Activated CD8-positive, alpha-beta T cell treated with anti-CD3 and anti-CD28 coated beads for 36 hours (primary cell): Measurements from ENCODE around the gene CD109. TPM values are rescaled to one million over a fixed set of nuclear protein-coding genes. Genes with fewer than 3 reads are reported as not detected.

Experiments used
- ATAC-seq: fragments of 200-7000 bp; cut with Tn5 transposase; one replicate; pipeline ENCODE4 v1.10.0; 2021; ENCODE audit warnings: mild to moderate bottlenecking, moderate library complexity
- CTCF ChIA-PET: fragments of 350-600 bp; sonication (Branson Sonifier 250); formaldehyde crosslinking; loops from one replicate; lab custom pipeline; 2021; ENCODE audit warnings: antibody characterized with exemption; lab: Charles Lee
- POLR2A ChIA-PET: fragments of 350-600 bp; sonication (Branson Sonifier 250); formaldehyde crosslinking; loops from one replicate; lab custom pipeline; 2021; ENCODE audit warnings: antibody characterized with exemption; lab: Charles Lee
- DNase-seq: peaks from one replicate; pipeline ENCODE4 v3.0.0-alpha.2; 2020
- H3K27ac Mint-ChIP-seq: one replicate; pipeline ENCODE4 v1.8.0; 2021; ENCODE audit warnings: mild to moderate bottlenecking, mixed read lengths
- H3K27me3 Mint-ChIP-seq: one replicate; pipeline ENCODE4 v1.8.0; 2021; ENCODE audit warnings: mixed read lengths
- H3K36me3 Mint-ChIP-seq: one replicate; pipeline ENCODE4 v1.8.0; 2021; ENCODE audit warnings: low read depth, mixed read lengths
- H3K4me1 Mint-ChIP-seq: one replicate; pipeline ENCODE4 v1.8.0; 2021; ENCODE audit warnings: low read depth, mixed read lengths
- H3K4me3 Mint-ChIP-seq: one replicate; pipeline ENCODE4 v1.8.0; 2021; ENCODE audit warnings: mild to moderate bottlenecking, moderate library complexity, mixed read lengths
- H3K9me3 Mint-ChIP-seq: one replicate; pipeline ENCODE4 v1.8.0; 2021; ENCODE audit warnings: mixed read lengths
- intact Hi-C: fragments of 100-400 bp; cut with micrococcal nuclease; formaldehyde crosslinking; loops from one replicate; pipeline ENCODE4 v1.10.0; 2022
- total RNA-seq, 2 experiments: library from RNA; stranded (reverse); gene quantifications; one replicate each; pipeline ENCODE4 v1.2.3, GENCODE V29; 2021
- TF ChIP-seq, protein P1 (sequence below): fragments of 200-600 bp; IDR thresholded peaks from one replicate; pipeline ENCODE4 v1.8.0; 2022; ENCODE audit warnings: antibody characterized with exemption, mild to moderate bottlenecking

CD109 gene
- total RNA-seq, 2 experiments from 2014 or later: 9.5 to 10.6 TPM

DNA sequence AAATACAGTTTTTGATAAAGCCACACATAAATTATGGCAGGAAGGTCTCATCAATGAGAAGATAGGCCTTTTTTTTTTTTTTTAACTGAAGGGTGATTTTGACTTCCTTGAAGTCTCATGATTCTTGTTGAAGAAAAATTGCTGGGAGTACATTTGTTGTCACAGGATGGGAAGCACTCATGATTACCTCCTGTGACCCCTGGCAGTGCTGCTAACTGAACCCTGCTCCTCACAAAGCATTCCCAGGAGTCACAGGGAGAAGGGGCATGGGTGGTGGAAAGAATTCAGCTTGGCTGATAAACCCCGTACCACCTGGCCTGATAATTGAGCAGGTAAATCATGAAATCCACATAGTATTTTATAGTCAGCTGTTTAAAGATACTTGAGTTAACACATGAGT is 86.9 kb downstream of the CD109 start:
- intact Hi-C loops: no loop called here

DNA sequence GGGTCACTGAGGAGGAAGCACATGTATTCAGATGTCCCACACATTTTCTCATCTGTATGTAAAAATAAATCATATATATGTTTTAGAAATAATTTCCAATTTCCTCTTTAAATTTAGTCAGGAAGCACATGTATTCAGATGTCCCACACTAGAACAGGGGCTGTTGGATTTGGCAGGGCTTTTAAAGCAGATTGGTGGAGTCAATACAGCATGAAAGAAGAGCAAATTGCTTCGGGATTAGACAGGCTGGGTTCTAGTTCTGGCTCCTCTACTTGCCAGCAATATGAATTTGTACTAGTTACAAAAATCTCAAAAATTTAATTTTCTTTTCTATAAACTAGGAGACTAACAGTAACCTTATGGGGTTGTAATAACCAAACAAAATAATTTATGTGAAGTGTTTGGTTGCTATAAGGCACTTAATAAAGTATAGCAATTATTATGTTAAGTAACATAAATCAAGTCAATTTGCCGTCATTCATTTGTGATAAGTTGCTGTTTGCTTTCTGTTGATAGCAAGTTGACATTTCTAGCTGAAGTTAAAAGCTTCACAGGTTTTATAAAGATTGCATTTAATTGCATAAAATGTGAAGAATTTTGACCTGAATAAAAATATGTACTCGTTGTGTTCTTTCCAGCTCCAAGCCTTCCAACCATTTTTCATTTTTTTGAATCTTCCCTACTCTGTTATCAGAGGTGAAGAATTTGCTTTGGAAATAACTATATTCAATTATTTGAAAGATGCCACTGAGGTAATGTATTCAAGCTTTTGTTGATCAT is 88.9 kb downstream of the CD109 start:
- CTCF ChIA-PET: no interaction called here
- Mint-ChIP-seq H3K9me3 (no peaks in the 10 kb centered on the region), H3K4me3 (no peak overlapping the region), H3K27ac (no peak overlapping the region), H3K4me1 (peaks cover 5% of the 10 kb centered on the region), H3K27me3 (peaks cover 1% of the 10 kb centered on the region), H3K36me3 (peaks cover 1% of the 10 kb centered on the region)
- TF ChIP-seq, protein P1, sequence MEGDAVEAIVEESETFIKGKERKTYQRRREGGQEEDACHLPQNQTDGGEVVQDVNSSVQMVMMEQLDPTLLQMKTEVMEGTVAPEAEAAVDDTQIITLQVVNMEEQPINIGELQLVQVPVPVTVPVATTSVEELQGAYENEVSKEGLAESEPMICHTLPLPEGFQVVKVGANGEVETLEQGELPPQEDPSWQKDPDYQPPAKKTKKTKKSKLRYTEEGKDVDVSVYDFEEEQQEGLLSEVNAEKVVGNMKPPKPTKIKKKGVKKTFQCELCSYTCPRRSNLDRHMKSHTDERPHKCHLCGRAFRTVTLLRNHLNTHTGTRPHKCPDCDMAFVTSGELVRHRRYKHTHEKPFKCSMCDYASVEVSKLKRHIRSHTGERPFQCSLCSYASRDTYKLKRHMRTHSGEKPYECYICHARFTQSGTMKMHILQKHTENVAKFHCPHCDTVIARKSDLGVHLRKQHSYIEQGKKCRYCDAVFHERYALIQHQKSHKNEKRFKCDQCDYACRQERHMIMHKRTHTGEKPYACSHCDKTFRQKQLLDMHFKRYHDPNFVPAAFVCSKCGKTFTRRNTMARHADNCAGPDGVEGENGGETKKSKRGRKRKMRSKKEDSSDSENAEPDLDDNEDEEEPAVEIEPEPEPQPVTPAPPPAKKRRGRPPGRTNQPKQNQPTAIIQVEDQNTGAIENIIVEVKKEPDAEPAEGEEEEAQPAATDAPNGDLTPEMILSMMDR: no peak
- intact Hi-C loops: no loop called here
- no peak for DNase-seq
- POLR2A ChIA-PET: no interaction called here
- ATAC-seq: no peak

More for the DNA sequence above, 86.9 kb downstream of the CD109 start:
- ChIA-PET CTCF (no interaction called here), POLR2A (no interaction called here)
- H3K4me1 Mint-ChIP-seq: no peaks in the 10 kb centered on the region
- H3K9me3 Mint-ChIP-seq: no peaks in the 10 kb centered on the region
- no peak for ATAC-seq
- H3K27me3 Mint-ChIP-seq: peaks cover 1% of the 10 kb centered on the region
- H3K27ac Mint-ChIP-seq: no peak overlapping the region
- DNase-seq: no peak
- no peak overlapping the region for H3K4me3 Mint-ChIP-seq
- TF ChIP-seq, protein P1: no peak
- H3K36me3 Mint-ChIP-seq: no peaks in the 10 kb centered on the region

DNA sequence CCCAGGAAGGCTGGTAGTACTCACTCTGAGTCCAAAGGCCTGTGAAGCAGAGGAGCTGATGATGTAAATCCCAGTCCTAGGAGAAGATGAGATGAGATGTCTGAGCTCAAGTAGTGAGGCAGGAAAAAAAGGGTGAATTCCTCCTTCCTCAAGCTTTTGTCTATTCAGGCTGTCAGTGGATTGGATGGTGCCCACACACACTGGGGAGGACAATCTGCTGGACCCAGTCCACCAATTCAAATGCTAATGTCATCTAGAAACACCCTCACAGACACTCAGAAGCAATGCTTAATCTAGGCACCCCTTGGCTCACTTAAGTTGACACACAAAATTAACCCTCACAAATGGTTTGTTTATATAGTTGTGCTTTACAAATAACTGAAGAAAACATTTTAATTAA is 94.6 kb downstream of the CD109 start:
- intact Hi-C loops: no loop called here
- ChIA-PET POLR2A (no interaction called here), CTCF (no interaction called here)
- ATAC-seq (no peak), DNase-seq (no peak)
- no peaks in the 10 kb centered on the region for H3K27me3 Mint-ChIP-seq
- H3K4me1 Mint-ChIP-seq: peaks cover 5% of the 10 kb centered on the region
- no peak overlapping the region for H3K4me3 Mint-ChIP-seq
- H3K27ac Mint-ChIP-seq: no peak overlapping the region
- no peaks in the 10 kb centered on the region for H3K9me3 Mint-ChIP-seq
- H3K36me3 Mint-ChIP-seq: peaks cover 1% of the 10 kb centered on the region
- TF ChIP-seq, protein P1: no peak

DNA sequence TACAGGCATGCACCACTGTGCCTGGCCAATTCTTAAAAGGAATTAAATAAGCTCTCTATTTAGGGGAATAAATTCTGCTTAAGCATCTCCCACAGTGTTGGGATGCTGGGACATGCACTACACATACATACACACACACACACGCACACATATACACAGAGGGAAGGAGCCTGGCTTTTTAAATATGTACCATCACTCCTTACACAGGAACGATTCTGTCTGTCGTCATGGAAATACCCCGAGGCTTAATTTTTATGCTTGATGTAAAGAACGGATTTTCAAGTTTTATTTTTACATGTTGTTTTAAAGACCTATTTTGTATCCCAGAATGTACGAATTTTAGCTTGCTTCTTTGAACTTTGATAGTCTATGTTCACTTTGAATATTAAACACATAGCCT is 95.3 kb downstream of the CD109 start:
- Mint-ChIP-seq H3K27ac (no peak overlapping the region), H3K27me3 (no peaks in the 10 kb centered on the region), H3K4me3 (no peak overlapping the region), H3K4me1 (peaks cover 5% of the 10 kb centered on the region), H3K36me3 (peaks cover 1% of the 10 kb centered on the region), H3K9me3 (no peaks in the 10 kb centered on the region)
- intact Hi-C loops: no loop called here
- no peak for DNase-seq
- TF ChIP-seq, protein P1: no peak
- ChIA-PET CTCF (no interaction called here), POLR2A (no interaction called here)
- no peak for ATAC-seq

DNA sequence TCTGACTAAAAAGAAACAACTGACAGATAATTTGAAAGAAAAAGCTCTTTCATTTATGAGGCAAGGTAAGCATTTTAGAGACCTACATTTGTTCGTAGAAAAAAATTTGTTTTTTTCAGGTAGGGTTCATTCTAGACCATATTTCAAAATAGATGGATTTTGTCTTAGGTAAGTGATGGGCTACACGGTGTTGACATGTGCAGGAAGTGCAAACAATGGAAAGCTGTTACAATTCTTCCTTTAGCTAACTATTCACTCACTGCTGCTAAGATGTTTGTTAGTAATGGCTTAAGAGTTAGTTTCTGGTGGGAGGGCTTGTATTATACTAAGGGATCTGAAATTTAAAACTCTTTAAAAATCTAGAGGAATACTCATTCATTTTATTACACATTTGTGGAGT is 96.7 kb downstream of the CD109 start:
- ATAC-seq (no peak), DNase-seq (no peak)
- intact Hi-C loops: no loop called here
- H3K9me3 Mint-ChIP-seq: no peaks in the 10 kb centered on the region
- H3K4me3 Mint-ChIP-seq: no peak overlapping the region
- TF ChIP-seq, protein P1: no peak
- CTCF ChIA-PET: interaction anchor here (1.5 kb wide), 1 partner anchor 1416 kb away, joined by 3 read pairs; no protein-coding TSS in a partner anchor
- peaks cover 5% of the 10 kb centered on the region for H3K4me1 Mint-ChIP-seq
- H3K27ac Mint-ChIP-seq: no peak overlapping the region
- peaks cover 1% of the 10 kb centered on the region for H3K36me3 Mint-ChIP-seq
- POLR2A ChIA-PET: no interaction called here
- H3K27me3 Mint-ChIP-seq: no peaks in the 10 kb centered on the region
